Esophagus muscularis mucosa (tissue), 4 donors: Measurements from ENCODE around the gene FAM25G.
"Not testable (repeated sequence)": the region's sequence is repeated elsewhere in the genome, so short reads cannot be mapped to it uniquely, and the experiment has no call there.

ENCODE experiments used
- EP300 ChIP-seq: sonication (generic); formaldehyde crosslinking; IDR thresholded peaks from one replicate; pipeline ENCODE4 v1.6.1; 2017; ENCODE audit warnings: antibody characterized with exemption
- POLR2A ChIP-seq: fragments of 450-650 bp; IDR thresholded peaks from one replicate; pipeline ENCODE4 v1.6.1; 2017; ENCODE audit warnings: antibody characterized with exemption, moderate library complexity, mild to moderate bottlenecking, low read depth
- POLR2AphosphoS5 ChIP-seq, 2 donors: sonication (generic); formaldehyde crosslinking; IDR thresholded peaks; one replicate each; pipeline ENCODE4 v1.6.1; 2017; ENCODE audit warnings: antibody characterized with exemption in 2 of 2
- TF ChIP-seq, protein P1 (sequence below), 3 experiments: fragments of 200-600 bp in 2 of 3; fragments of 450-650 bp in 1 of 3; sonication (generic) in 2 of 3; IDR thresholded peaks; one replicate each; pipeline ENCODE4 v1.5.1; 2017 to 2019; ENCODE audit warnings: antibody characterized with exemption in 3 of 3, mild to moderate bottlenecking in 2 of 3, moderate library complexity in 1 of 3

DNA sequence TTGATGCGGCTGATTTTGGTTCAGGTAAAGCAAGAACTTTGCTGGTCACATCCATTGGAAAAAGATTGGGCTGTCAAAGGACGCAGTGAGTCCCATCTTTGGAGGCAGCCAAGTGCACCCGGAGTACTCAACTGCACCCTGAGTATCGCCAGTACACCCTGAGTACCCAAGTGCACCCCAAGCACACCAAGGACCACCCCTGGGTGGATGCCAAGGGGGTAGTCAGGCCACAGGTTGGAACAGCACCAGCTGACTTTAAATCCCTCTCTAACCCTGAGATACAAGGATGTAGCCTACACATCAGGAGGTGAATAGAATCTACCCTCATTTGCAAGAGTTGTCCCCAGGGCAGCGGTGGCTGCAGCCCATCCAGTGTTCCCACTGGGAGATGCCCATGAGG, 24.0 kb downstream of the FAM25G start:
- TF ChIP-seq, protein P1, sequence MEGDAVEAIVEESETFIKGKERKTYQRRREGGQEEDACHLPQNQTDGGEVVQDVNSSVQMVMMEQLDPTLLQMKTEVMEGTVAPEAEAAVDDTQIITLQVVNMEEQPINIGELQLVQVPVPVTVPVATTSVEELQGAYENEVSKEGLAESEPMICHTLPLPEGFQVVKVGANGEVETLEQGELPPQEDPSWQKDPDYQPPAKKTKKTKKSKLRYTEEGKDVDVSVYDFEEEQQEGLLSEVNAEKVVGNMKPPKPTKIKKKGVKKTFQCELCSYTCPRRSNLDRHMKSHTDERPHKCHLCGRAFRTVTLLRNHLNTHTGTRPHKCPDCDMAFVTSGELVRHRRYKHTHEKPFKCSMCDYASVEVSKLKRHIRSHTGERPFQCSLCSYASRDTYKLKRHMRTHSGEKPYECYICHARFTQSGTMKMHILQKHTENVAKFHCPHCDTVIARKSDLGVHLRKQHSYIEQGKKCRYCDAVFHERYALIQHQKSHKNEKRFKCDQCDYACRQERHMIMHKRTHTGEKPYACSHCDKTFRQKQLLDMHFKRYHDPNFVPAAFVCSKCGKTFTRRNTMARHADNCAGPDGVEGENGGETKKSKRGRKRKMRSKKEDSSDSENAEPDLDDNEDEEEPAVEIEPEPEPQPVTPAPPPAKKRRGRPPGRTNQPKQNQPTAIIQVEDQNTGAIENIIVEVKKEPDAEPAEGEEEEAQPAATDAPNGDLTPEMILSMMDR (IDR thresholded peaks at IDR 0.05), result not testable (repeated sequence)
- TF ChIP-seq POLR2A; POLR2AphosphoS5 (IDR thresholded peaks at IDR 0.05); EP300: not testable (repeated sequence)
